ENCODE results near the gene ANKRD62.

ANKRD62 gene

GRCh38 chr18:12049978-12050811, 43.4 kb upstream of the ANKRD62 start:
- DNase-seq (ENCODE audit: low read depth) = no peak
- no peak overlapping the region for H3K4me3 ChIP-seq (ENCODE audit: low read length)

DNA sequence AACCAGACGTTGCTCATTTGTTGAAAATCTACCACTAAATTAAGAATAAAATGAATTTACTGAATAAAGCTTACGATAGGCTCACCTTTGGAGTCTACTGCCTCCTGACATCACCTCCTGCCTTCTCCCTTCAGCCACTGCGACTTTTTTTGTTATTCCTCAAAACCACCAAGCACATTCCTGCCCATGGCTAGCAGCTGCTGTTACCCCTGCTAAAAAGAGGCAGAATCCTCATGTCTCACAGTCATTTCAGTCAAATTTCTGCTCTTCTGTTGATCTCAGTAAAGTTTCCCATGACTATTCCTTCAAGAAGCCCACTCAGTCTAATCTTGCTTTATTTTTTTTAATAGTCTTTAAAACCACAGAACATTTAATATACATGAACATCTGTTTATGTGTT, 40.8 kb upstream of the ANKRD62 start:
- no peak for DNase-seq (ENCODE audit: low read depth)
- no peak for TF ChIP-seq CTCF (conservative IDR thresholded peaks at IDR 0.05; ENCODE audit: low read length)
- H3K4me3 ChIP-seq (ENCODE audit: low read length) = no peak overlapping the region

More at GRCh38 chr18:12049978-12050811, 43.4 kb upstream of the ANKRD62 start:
- no peak for TF ChIP-seq CTCF (conservative IDR thresholded peaks at IDR 0.05; ENCODE audit: low read length)

DNA sequence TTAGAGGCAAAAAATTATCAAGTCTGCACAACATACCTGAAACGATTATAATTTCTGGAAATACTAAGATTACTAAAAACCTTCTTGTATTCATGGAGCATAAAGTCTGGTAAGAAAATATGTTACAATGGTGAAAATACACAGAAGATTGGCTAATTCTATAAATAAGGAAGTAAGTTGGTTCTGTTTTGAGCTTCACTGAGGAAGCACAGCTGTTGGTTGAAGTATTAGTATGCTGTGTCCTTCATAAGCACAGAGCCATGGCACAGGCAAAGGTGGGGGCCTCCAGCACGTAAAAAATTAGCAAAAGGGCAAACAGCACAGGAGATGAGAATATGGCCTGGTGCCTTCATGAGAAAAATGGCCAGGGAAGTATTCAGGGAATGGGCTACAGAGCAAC, 40.4 kb upstream of the ANKRD62 start:
- no peak for TF ChIP-seq CTCF (conservative IDR thresholded peaks at IDR 0.05; ENCODE audit: low read length)
- no peak for DNase-seq (ENCODE audit: low read depth)
- H3K4me3 ChIP-seq (ENCODE audit: low read length) = no peak overlapping the region

DNA sequence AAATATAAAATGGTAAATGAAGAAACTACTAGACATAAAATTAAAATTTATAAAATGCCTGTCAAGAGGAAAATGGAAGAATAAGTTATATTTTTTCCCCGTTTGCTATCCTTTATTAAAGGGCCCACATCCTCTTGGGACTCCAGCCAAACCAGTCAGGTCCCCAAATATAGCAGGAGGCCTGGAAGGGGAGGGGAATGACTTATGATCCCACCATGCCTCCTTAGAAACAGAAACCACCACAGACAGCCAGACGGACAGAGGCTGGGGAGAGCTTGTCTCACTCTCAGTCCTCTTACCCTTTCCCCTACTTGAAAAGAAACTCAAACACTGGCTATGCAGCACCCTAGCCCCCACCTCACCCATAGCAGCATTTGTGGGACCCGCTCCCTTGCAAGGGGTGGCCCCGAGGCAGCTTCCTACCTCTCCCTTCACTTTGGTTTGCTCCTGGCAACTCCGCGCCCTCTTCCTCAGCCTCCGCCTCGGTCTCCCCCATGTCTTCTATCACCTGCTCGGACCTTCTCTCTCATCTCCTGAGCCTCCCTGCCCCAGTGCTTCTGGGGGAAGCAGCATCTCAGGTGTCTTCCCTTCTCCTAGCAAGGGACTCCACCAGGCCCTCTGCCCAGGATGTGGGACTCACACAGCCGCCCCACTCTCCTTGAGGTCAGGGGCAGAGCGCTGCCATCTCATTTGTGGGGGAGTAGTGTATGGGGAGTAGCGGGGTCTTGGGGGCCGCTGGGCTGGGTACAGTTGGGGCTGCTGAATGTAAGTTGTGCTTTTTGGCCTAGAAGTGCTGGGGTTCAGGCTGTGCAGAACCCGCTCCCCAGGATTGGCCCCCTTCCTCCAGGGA, 37.4 kb upstream of the ANKRD62 start:
- H3K4me3 ChIP-seq (ENCODE audit: low read length) = no peak overlapping the region
- no peak for TF ChIP-seq CTCF (conservative IDR thresholded peaks at IDR 0.05; ENCODE audit: low read length)
- DNase-seq (ENCODE audit: low read depth) = no peak

GRCh38 chr18:12056884-12057402, 36.7 kb upstream of the ANKRD62 start:
- H3K4me3 ChIP-seq (ENCODE audit: low read length) = no peak overlapping the region
- no peak for TF ChIP-seq CTCF (conservative IDR thresholded peaks at IDR 0.05; ENCODE audit: low read length)
- DNase-seq (ENCODE audit: low read depth) = no peak

DNA sequence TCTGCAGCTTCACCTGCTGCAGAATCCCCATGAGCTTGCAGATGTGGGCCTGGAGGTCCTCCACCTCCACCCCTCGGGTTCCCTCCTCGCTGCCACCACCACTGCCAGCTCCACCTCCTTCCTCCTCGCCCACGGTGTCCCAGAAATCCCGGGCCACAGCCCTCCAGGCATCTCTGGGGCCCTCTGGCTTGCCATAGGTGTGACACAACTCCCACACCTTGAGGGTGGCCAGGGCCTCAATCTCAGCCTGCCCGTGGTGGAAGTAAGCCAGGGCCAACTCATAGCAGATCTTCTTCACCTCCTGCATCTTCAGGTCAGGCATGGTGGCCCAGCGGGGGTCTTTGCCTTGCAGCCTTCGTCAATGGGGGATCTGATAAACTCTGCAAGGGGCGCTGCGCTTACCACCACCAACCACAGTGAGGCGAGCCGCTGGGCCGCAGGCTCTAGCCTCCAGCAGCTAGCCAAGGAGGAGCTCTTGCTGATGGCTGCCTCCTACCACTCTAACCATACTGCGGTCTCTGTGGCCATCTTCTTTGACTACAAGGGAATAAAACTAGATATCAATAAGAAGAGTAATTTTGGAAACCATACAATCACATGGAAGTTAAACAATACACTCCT, 36.1 kb upstream of the ANKRD62 start:
- no peak for DNase-seq (ENCODE audit: low read depth)
- H3K4me3 ChIP-seq (ENCODE audit: low read length) = no peak overlapping the region

More for the DNA sequence above, 36.1 kb upstream of the ANKRD62 start:
- no peak for TF ChIP-seq CTCF (conservative IDR thresholded peaks at IDR 0.05; ENCODE audit: low read length)
